Mesangial cell (primary cell): ENCODE results near the gene BTBD6. TPM values are rescaled to one million over a fixed set of nuclear protein-coding genes. Genes with fewer than 3 reads are reported as not detected.

Experiments used
- total RNA-seq: library from RNA; depleted of rRNA; stranded (reverse); fragments of >200 nt; gene quantifications from 2 replicates; pipeline ENCODE4 v1.2.3, GENCODE V29; 2015

BTBD6 gene
- 41.7 and 53.9 TPM in 2 replicates for total RNA-seq

GRCh38 chr14:105248368-105249181 lies at the start of gene BTBD6:
BTBD6 (plus strand) TSS chr14:105248533; CDS start chr14:105248712, 179 bp downstream.

Other genes starting within 250 kb of the BTBD6 start
- 23.3 and 68.1 TPM in 2 replicates for gene CDCA4, start 227.4 kb upstream of the BTBD6 start, total RNA-seq
- gene GPR132, start 183.1 kb upstream of the BTBD6 start, total RNA-seq = 0.16 and 0.38 TPM in 2 replicates
- gene JAG2, start 79.8 kb upstream of the BTBD6 start, total RNA-seq = 0.65 and 2.4 TPM in 2 replicates
- 13.2 and 43.9 TPM in 2 replicates for gene NUDT14, start 67.2 kb upstream of the BTBD6 start, total RNA-seq
- gene BRF1, start 52.5 kb downstream of the BTBD6 start, total RNA-seq = 18.3 and 34.5 TPM in 2 replicates
- 60.0 and 105 TPM in 2 replicates for gene PACS2, start 66.2 kb downstream of the BTBD6 start, total RNA-seq
- gene TEX22, start 150.0 kb downstream of the BTBD6 start, total RNA-seq = 0.13 and 0.16 TPM in 2 replicates
- 66.6 and 77.6 TPM in 2 replicates for gene MTA1, start 171.3 kb downstream of the BTBD6 start, total RNA-seq
- 200 and 216 TPM in 2 replicates for gene CRIP2, start 226.3 kb downstream of the BTBD6 start, total RNA-seq
- gene CRIP1, start 238.4 kb downstream of the BTBD6 start, total RNA-seq = 10.6 and 15.2 TPM in 2 replicates
- gene TEDC1, start 242.7 kb downstream of the BTBD6 start, total RNA-seq = 4.3 and 44.2 TPM in 2 replicates